ENCODE data around the gene ETNK2. TPM values are rescaled to one million over a fixed set of nuclear protein-coding genes. Genes with fewer than 3 reads are reported as not detected.

Gene ETNK2
- total RNA-seq, 2 donors from 2014 or later = 16.7 to 24.4 TPM

- H3K4me1 ChIP-seq (ENCODE audit: control insufficient read depth, insufficient read depth, low read length) = peaks cover 32% of the 10 kb centered on the region
- H3K4me3 ChIP-seq (ENCODE audit: low read length) = no peak overlapping the region
- Mint-ChIP-seq H3K36me3 (ENCODE audit: low read depth) (peaks cover 2% of the 10 kb centered on the region), H3K4me3 (no peak overlapping the region), H3K4me1 (peaks cover 59% of the 10 kb centered on the region), H3K9me3 (no peaks in the 10 kb centered on the region), H3K27ac (peak overlapping the region; percentile 89), H3K27me3 (ENCODE audit: insufficient read depth) (no peaks in the 10 kb centered on the region)
- H3K9ac ChIP-seq (ENCODE audit: extremely low read depth, low read length, poor library complexity, severe bottlenecking) = no peak overlapping the region
- no peaks in the 10 kb centered on the region for H3K36me3 ChIP-seq (ENCODE audit: control insufficient read depth, insufficient read depth, low read length)
- 83 to 95% methylated on average over 3 to 7 of the region's 7 CpGs for WGBS, 2 experiments (ENCODE audit: insufficient coverage in 1 of 2, insufficient read length in 1 of 2)
- H3K9me3 ChIP-seq (ENCODE audit: control insufficient read depth, low read length) = no peaks in the 10 kb centered on the region
- no peak for DNase-seq
- no peaks in the 10 kb centered on the region for H3K27me3 ChIP-seq (ENCODE audit: control insufficient read depth, insufficient read depth, low read length, poor library complexity, severe bottlenecking)
- peak overlapping the region; percentile 69 for H3K27ac ChIP-seq (ENCODE audit: low read depth, low read length)
- no peak for TF ChIP-seq CTCF (conservative IDR thresholded peaks at IDR 0.05)
Observed at GRCh38 chr1:204083491-204083890, 68.4 kb downstream of the ETNK2 start.

- H3K4me3 ChIP-seq (ENCODE audit: low read length) = no peak overlapping the region
- Mint-ChIP-seq H3K4me3 (peak overlapping the region; percentile 43), H3K36me3 (ENCODE audit: low read depth) (peaks cover 5% of the 10 kb centered on the region), H3K27ac (peak overlapping the region; percentile 95), H3K27me3 (ENCODE audit: insufficient read depth) (no peaks in the 10 kb centered on the region), H3K9me3 (no peaks in the 10 kb centered on the region), H3K4me1 (peaks cover 61% of the 10 kb centered on the region)
- H3K9ac ChIP-seq (ENCODE audit: extremely low read depth, low read length, poor library complexity, severe bottlenecking) = no peak overlapping the region
- H3K9me3 ChIP-seq (ENCODE audit: control insufficient read depth, low read length) = no peaks in the 10 kb centered on the region
- WGBS, 2 experiments (ENCODE audit: insufficient coverage in 1 of 2, insufficient read length in 1 of 2) = 85 to 93% methylated on average over 4 to 8 of the region's 8 CpGs
- DNase-seq = no peak
- no peak overlapping the region for H3K27ac ChIP-seq (ENCODE audit: low read depth, low read length)
- TF ChIP-seq CTCF (conservative IDR thresholded peaks at IDR 0.05) = no peak
- no peaks in the 10 kb centered on the region for H3K27me3 ChIP-seq (ENCODE audit: control insufficient read depth, insufficient read depth, low read length, poor library complexity, severe bottlenecking)
- no peaks in the 10 kb centered on the region for H3K36me3 ChIP-seq (ENCODE audit: control insufficient read depth, insufficient read depth, low read length)
- H3K4me1 ChIP-seq (ENCODE audit: control insufficient read depth, insufficient read depth, low read length) = peaks cover 40% of the 10 kb centered on the region
Observed at GRCh38 chr1:204081791-204082513, 69.9 kb downstream of the ETNK2 start.

GRCh38 chr1:204081164-204081790, 70.6 kb downstream of the ETNK2 start:
- H3K4me1 Mint-ChIP-seq = peaks cover 68% of the 10 kb centered on the region
- H3K4me3 Mint-ChIP-seq = peak overlapping the region; percentile 43
- Histone ChIP-seq H3K27ac (ENCODE audit: low read depth, low read length) (peak overlapping the region; percentile 38), H3K9ac (ENCODE audit: extremely low read depth, low read length, poor library complexity, severe bottlenecking) (no peak overlapping the region), H3K27me3 (ENCODE audit: control insufficient read depth, insufficient read depth, low read length, poor library complexity, severe bottlenecking) (no peaks in the 10 kb centered on the region), H3K9me3 (ENCODE audit: control insufficient read depth, low read length) (no peaks in the 10 kb centered on the region), H3K4me3 (ENCODE audit: low read length) (no peak overlapping the region), H3K36me3 (ENCODE audit: control insufficient read depth, insufficient read depth, low read length) (no peaks in the 10 kb centered on the region), H3K4me1 (ENCODE audit: control insufficient read depth, insufficient read depth, low read length) (peaks cover 46% of the 10 kb centered on the region)
- peak overlapping the region; percentile 95 for H3K27ac Mint-ChIP-seq
- WGBS, 2 experiments (ENCODE audit: insufficient coverage in 1 of 2, insufficient read length in 1 of 2) = 49 to 59% methylated on average over 7 to 11 of the region's 13 CpGs
- H3K36me3 Mint-ChIP-seq (ENCODE audit: low read depth) = peaks cover 4% of the 10 kb centered on the region
- no peaks in the 10 kb centered on the region for H3K9me3 Mint-ChIP-seq
- DNase-seq = peak; percentile 72
- H3K27me3 Mint-ChIP-seq (ENCODE audit: insufficient read depth) = no peaks in the 10 kb centered on the region
- TF ChIP-seq CTCF (conservative IDR thresholded peaks at IDR 0.05) = no peak

Other genes starting within 250 kb of the ETNK2 start
- 10 to 100 TPM; 75.3 to 85.3 TPM for gene SOX13, start 78.9 kb downstream of the ETNK2 start, total RNA-seq
- gene REN, start 14.3 kb upstream of the ETNK2 start, total RNA-seq = not detected
- gene KISS1, start 44.4 kb upstream of the ETNK2 start, total RNA-seq = not detected
- 1 to 10 TPM; 1.8 to 6.2 TPM for gene GOLT1A, start 61.9 kb upstream of the ETNK2 start, total RNA-seq
- 10 to 100 TPM; 37.0 to 43.3 TPM for gene PLEKHA6, start 207.9 kb upstream of the ETNK2 start, total RNA-seq